AG04449 (cell line): Measurements from ENCODE around the gene MED4.
"Not testable (repeated sequence)": the region's sequence is repeated elsewhere in the genome, so short reads cannot be mapped to it uniquely, and the experiment has no call there.

ENCODE experiments used
- CTCF ChIA-PET: fragments of 350-600 bp; formaldehyde crosslinking; extraction: SDS; loops from one replicate; lab custom pipeline; 2021; ENCODE audit warnings: antibody characterized with exemption; lab: Yijun Ruan, JAX
- POLR2A ChIA-PET: fragments of 400-600, 350-600 bp; formaldehyde crosslinking; extraction: SDS; loops from one replicate; lab custom pipeline; 2020; ENCODE audit warnings: antibody characterized with exemption, inconsistent platforms; lab: Yijun Ruan, JAX
- DNase-seq: peaks from one replicate; pipeline ENCODE4 v3.0.0-alpha.2; 2010; ENCODE audit warnings: low read depth, low spot score
- H3K4me3 ChIP-seq: 2 replicates; pipeline ENCODE4 v1.5.1; 2011; ENCODE audit warnings: low read depth, mild to moderate bottlenecking, control low read depth, low read length
- CTCF ChIP-seq: IDR thresholded peaks from one replicate; pipeline ENCODE4 v1.5.1; 2011; ENCODE audit warnings: mild to moderate bottlenecking, moderate library complexity, low read length, control low read depth, inconsistent platforms; ENCODE audit not compliant: insufficient read depth; ENCODE audit errors: missing control alignments

The MED4 gene

GRCh38 chr13:48069573-48069972 is 25.3 kb downstream of the MED4 start:
- no peak overlapping the region for H3K4me3 ChIP-seq
- POLR2A ChIA-PET: no interaction called here
- TF ChIP-seq CTCF: no peak
- DNase-seq: no peak
- CTCF ChIA-PET: interaction anchor here (0.8 to 2.2 kb wide), 2 partner anchors 32 to 272 kb away, joined by 4 to 9 read pairs; partner anchors contain the start of gene NUDT15

- ChIA-PET POLR2A (no interaction called here), CTCF (interaction anchor here (2.2 kb wide), 1 partner anchor 31 kb away, joined by 9 read pairs; the partner anchor contains the start of gene NUDT15)
- TF ChIP-seq CTCF: no peak
- H3K4me3 ChIP-seq: no peak overlapping the region
- DNase-seq: no peak
These were observed 26.0 kb downstream of the MED4 start for GRCh38 chr13:48068952-48069351.

GRCh38 chr13:48068036-48068435 is 26.9 kb downstream of the MED4 start:
- ChIA-PET POLR2A (no interaction called here), CTCF (interaction anchor here (0.7 kb wide), 1 partner anchor 30 kb away, joined by 3 read pairs; the partner anchor contains the start of gene NUDT15)
- no peak overlapping the region for H3K4me3 ChIP-seq
- TF ChIP-seq CTCF: no peak
- no peak for DNase-seq

GRCh38 chr13:48066310-48066989 is 28.5 kb downstream of the MED4 start:
- CTCF ChIA-PET: interaction anchor here (0.7 to 1.9 kb wide), 3 partner anchors 19 to 29 kb away, joined by 3 to 7 read pairs (median 5); partner anchors contain the start of genes MED4 and NUDT15
- H3K4me3 ChIP-seq: no peak overlapping the region
- TF ChIP-seq CTCF: no peak
- DNase-seq: no peak
- POLR2A ChIA-PET: no interaction called here

- POLR2A ChIA-PET, DNase-seq, CTCF ChIA-PET, H3K4me3 ChIP-seq: not testable (repeated sequence)
These were observed 35.0 kb downstream of the MED4 start for GRCh38 chr13:48059951-48060350.

GRCh38 chr13:48058536-48058935 is 36.4 kb downstream of the MED4 start:
- H3K4me3 ChIP-seq, CTCF ChIA-PET, POLR2A ChIA-PET, DNase-seq: not testable (repeated sequence)

- DNase-seq: no peak
- POLR2A ChIA-PET: no interaction called here
- no peak for TF ChIP-seq CTCF
- CTCF ChIA-PET: interaction anchor here (1.0 kb wide), 1 partner anchor 38 kb away, joined by 3 read pairs; no protein-coding TSS in a partner anchor
- no peak overlapping the region for H3K4me3 ChIP-seq
These were observed 39.2 kb downstream of the MED4 start for GRCh38 chr13:48055712-48056111.
